ENCODE data around the gene KRTAP12-3.
"Not testable (repeated sequence)": the region's sequence is repeated elsewhere in the genome, so short reads cannot be mapped to it uniquely, and the experiment has no call there.

KRTAP12-3 gene

DNA sequence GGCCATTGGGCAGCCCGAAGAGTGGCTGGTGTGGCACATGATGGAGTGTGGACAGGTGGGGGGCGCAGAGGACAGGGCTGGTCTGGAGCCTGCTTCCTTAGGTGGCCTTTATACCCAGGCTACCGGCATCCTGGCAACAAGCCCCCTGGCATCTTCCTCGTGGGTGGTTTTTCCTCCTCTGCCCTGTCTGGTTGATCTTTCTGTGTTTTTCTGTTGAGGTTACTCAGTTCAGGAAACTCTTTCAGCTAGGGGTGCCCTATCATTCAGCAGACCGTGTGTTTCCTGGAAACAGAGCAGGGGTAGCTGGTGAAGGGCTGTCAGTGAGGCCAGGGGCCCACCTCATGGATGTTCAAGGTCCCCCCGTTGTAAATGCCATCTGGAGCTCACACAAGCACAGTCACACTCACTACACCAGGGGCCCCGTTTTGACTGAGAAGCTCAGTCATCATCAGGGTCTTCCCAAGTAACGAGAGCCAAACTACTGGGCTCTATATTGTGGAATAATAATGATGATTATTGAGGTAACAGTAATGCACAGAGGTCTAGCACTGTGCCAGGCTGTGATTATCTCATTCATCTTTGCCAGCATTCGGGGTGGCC lies 3.1 kb upstream of the KRTAP12-3 start, which contains the start of gene KRTAP12-4:
Gene KRTAP12-4 (minus strand): TSS at position 84 of the 600 bp plus-strand sequence. CDS start 45 bp downstream, at position 39.
- POLR2A ChIA-PET = no interaction called here

DNA sequence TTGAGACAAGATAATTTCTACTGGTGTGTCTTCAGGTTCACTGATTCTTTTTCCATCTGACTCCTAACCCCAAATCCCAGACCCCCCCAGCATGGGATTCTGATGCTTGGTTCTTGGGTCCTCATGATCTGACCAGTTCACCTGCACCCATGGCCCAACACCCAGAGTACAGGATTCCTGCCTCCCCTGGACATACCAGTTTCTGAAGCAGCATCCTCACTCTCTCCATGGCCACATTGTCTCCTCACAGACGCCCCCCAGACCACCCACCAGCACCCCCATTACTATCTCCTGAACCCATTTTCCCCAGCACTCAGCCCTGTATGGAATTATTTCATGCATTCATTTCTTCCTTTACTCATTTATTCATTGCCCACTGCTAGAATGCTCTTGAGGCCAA lies 864 bp upstream of the KRTAP12-3 start:
- DNase-seq (ENCODE audit: extremely low spot score) = no peak
- POLR2A ChIA-PET = no interaction called here
- no peak for TF ChIP-seq FOXK2 (IDR thresholded peaks at IDR 0.05)
- TF ChIP-seq SUZ12 (IDR thresholded peaks at IDR 0.05) = no peak
- TF ChIP-seq ZNF384 (IDR thresholded peaks at IDR 0.05) = no peak
- TF ChIP-seq, protein P1, sequence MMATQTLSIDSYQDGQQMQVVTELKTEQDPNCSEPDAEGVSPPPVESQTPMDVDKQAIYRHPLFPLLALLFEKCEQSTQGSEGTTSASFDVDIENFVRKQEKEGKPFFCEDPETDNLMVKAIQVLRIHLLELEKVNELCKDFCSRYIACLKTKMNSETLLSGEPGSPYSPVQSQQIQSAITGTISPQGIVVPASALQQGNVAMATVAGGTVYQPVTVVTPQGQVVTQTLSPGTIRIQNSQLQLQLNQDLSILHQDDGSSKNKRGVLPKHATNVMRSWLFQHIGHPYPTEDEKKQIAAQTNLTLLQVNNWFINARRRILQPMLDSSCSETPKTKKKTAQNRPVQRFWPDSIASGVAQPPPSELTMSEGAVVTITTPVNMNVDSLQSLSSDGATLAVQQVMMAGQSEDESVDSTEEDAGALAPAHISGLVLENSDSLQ (IDR thresholded peaks at IDR 0.05) = no peak
- no peak for TF ChIP-seq TARDBP (IDR thresholded peaks at IDR 0.05)
- TF ChIP-seq BHLHE40 (IDR thresholded peaks at IDR 0.05; ENCODE audit: borderline replicate concordance) = no peak
- CTCF ChIA-PET = no interaction called here

More for the DNA sequence above, 3.1 kb upstream of the KRTAP12-3 start, which contains the start of gene KRTAP12-4:
- CTCF ChIA-PET = no interaction called here
- DNase-seq (ENCODE audit: extremely low spot score) = no peak
- TF ChIP-seq ELF4 (IDR thresholded peaks at IDR 0.05) (no peak), FOXM1 (IDR thresholded peaks at IDR 0.05; ENCODE audit: borderline replicate concordance) (no peak), LEF1 (IDR thresholded peaks at IDR 0.05; ENCODE audit: borderline replicate concordance) (no peak), BHLHE40 (IDR thresholded peaks at IDR 0.05; ENCODE audit: borderline replicate concordance) (no peak), CTBP1 (IDR thresholded peaks at IDR 0.05; ENCODE audit: borderline replicate concordance) (no peak), ARNT (IDR thresholded peaks at IDR 0.05) (no peak), FOXK2 (IDR thresholded peaks at IDR 0.05) (no peak)
- TF ChIP-seq, protein P1 (IDR thresholded peaks at IDR 0.05) = no peak

DNA sequence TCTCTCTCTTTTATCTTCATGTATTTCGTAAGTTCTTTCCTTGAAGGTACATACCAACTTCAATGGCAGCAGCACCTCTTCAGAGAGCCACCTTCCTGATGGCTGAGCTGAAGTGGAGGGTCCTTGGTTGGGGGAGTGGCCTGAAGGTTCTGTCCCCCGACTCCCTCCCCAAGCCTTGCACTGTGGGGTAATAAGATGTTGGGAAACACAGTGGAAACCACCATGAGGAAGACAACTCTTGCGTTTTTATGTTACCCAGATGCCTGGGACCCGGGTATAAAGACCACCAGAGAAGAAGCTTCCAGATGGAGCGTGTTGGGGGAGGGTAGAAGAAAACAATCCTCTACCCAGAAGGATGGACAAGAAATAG lies 794 bp downstream of the KRTAP12-3 start:
- POLR2A ChIA-PET = no interaction called here
- CTCF ChIA-PET = interaction anchor here (0.7 kb wide), 1 partner anchor 153 kb away, joined by 3 read pairs; no protein-coding TSS in a partner anchor
- TF ChIP-seq ELF4 (IDR thresholded peaks at IDR 0.05) (no peak), SP1 (IDR thresholded peaks at IDR 0.05) (no peak), TARDBP (IDR thresholded peaks at IDR 0.05) (no peak), BHLHE40 (IDR thresholded peaks at IDR 0.05; ENCODE audit: borderline replicate concordance) (no peak), SUZ12 (IDR thresholded peaks at IDR 0.05) (no peak), ARNT (IDR thresholded peaks at IDR 0.05) (no peak), L3MBTL2 (conservative IDR thresholded peaks at IDR 0.05) (no peak), LEF1 (IDR thresholded peaks at IDR 0.05; ENCODE audit: borderline replicate concordance) (no peak), FOXM1 (IDR thresholded peaks at IDR 0.05; ENCODE audit: borderline replicate concordance) (no peak), NFRKB (IDR thresholded peaks at IDR 0.05) (no peak), FOXK2 (IDR thresholded peaks at IDR 0.05) (no peak), ZNF384 (IDR thresholded peaks at IDR 0.05) (no peak), HDGF (IDR thresholded peaks at IDR 0.05; ENCODE audit: borderline replicate concordance) (no peak), CTBP1 (IDR thresholded peaks at IDR 0.05; ENCODE audit: borderline replicate concordance) (no peak), FOXA1 (IDR thresholded peaks at IDR 0.05) (no peak)
- TF ChIP-seq, protein P1 (IDR thresholded peaks at IDR 0.05) = no peak
- DNase-seq (ENCODE audit: extremely low spot score) = no peak

DNA sequence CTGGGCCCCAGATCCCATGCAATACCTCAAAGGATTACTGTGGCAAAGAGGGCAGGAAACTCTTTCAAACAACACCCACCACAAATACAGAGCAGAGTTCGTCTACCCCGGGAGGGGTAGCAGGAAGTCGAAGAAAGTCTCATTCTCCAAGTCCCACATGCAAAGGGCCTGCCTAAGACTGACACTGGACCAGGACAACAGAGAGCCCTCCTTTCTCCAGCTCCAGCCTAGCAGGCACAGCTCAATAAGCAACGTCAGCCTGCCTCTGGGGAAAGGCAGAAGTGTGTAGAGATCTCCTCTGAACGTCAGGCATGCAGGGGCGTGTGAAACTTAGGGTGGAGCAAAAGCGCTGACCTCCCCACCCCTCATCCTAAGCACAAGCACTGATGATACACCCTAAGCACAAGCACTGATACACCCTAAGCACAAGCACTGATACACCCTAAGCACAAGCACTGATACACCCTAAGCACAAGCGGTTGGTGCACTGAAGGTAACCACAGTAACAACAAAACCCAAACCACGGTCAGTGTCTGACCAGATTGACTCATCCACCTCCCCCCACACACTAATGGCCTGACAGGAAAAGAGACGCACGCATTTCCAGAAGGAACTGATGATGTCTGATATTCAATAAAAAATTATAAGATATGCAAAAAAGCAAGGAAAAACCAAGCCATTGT lies 1.3 kb downstream of the KRTAP12-3 start:
- CTCF ChIA-PET = no interaction called here
- no peak for TF ChIP-seq FOXA1 (IDR thresholded peaks at IDR 0.05)
- TF ChIP-seq SP1 (IDR thresholded peaks at IDR 0.05) = no peak
- TF ChIP-seq ELF4 (IDR thresholded peaks at IDR 0.05) = no peak
- TF ChIP-seq BHLHE40 (IDR thresholded peaks at IDR 0.05; ENCODE audit: borderline replicate concordance) = no peak
- TF ChIP-seq, protein P1 (IDR thresholded peaks at IDR 0.05) = no peak
- no peak for TF ChIP-seq TARDBP (IDR thresholded peaks at IDR 0.05)
- TF ChIP-seq ZNF384 (IDR thresholded peaks at IDR 0.05) = no peak
- no peak for TF ChIP-seq NFRKB (IDR thresholded peaks at IDR 0.05)
- TF ChIP-seq FOXM1 (IDR thresholded peaks at IDR 0.05; ENCODE audit: borderline replicate concordance) = no peak
- no peak for TF ChIP-seq HDGF (IDR thresholded peaks at IDR 0.05; ENCODE audit: borderline replicate concordance)
- TF ChIP-seq SUZ12 (IDR thresholded peaks at IDR 0.05) = no peak

DNA sequence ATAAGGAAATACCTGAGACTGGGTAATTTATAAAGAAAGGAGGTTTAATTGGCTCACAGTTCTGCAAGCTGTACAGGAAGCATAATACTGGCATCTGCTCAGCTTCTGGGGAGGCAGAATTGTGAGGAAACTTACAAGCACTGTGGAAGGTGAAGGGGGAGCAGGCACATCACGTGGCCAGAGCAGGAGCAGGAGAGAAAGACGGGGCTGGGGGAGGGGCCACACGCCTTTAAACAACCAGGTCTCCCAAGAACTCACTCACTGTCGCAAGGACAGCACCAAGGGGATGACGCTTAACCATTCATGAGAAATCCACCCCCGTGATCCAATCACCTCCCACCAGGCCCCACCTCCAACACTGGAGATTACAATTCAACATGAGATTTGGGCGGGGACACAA lies 3.8 kb downstream of the KRTAP12-3 start:
- POLR2A ChIA-PET; CTCF ChIA-PET; DNase-seq (ENCODE audit: extremely low spot score): not testable (repeated sequence)

More for the DNA sequence above, 1.3 kb downstream of the KRTAP12-3 start:
- POLR2A ChIA-PET = no interaction called here
- DNase-seq (ENCODE audit: extremely low spot score) = no peak

DNA sequence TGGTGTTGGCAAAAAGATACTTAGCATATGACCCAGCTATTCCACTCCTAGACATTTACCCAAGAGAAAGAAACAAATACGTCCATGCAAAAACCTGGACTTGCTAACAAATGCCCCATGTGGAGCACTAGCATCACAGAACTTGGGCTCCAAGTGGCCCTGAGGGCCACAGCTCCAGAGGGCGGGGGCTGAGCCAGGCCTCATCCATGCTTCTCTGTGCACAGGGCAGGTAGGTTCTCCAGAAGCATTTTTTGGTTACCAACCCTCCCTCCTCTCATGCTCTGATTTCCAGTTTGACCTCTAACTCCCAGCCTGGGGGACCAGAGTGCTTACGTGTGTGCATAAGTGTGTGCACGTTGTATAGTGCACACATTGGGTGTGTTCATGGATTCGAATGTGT lies 7.0 kb downstream of the KRTAP12-3 start:
- DNase-seq (ENCODE audit: extremely low spot score) = no peak
- TF ChIP-seq ARNT (IDR thresholded peaks at IDR 0.05) = no peak
- TF ChIP-seq L3MBTL2 (conservative IDR thresholded peaks at IDR 0.05) = no peak
- no peak for TF ChIP-seq FOXA1 (IDR thresholded peaks at IDR 0.05)
- TF ChIP-seq FOXM1 (IDR thresholded peaks at IDR 0.05; ENCODE audit: borderline replicate concordance) = no peak
- TF ChIP-seq, protein P1 (IDR thresholded peaks at IDR 0.05) = no peak
- TF ChIP-seq LEF1 (IDR thresholded peaks at IDR 0.05; ENCODE audit: borderline replicate concordance) = no peak
- ChIA-PET POLR2A (no interaction called here), CTCF (no interaction called here)

Measured in HEK293T (cell line).